Stomach (tissue), 9 donors: ENCODE measurements around the gene MCRIP2. TPM values are rescaled to one million over a fixed set of nuclear protein-coding genes. Genes with fewer than 3 reads are reported as not detected.

ENCODE experiments used
- DNase-seq, 2 donors: peaks; one replicate each; pipeline versions ENCODE4 v3.0.0 to v3.0.0-alpha.2; 2013 to 2019
- H3K27ac ChIP-seq, 5 donors: fragments of 200-600 bp in 4 of 5; sonication (generic) in 4 of 5; one replicate each; pipeline ENCODE4 v1.5.1; 2013 to 2019; ENCODE audit warnings: mild to moderate bottlenecking in 1 of 5, moderate library complexity in 1 of 5
- H3K27me3 ChIP-seq, 3 donors: fragments of 200-600 bp; sonication (generic); one replicate each; pipeline ENCODE4 v1.5.1; 2017 to 2019; ENCODE audit warnings: mixed run types in 1 of 3
- H3K36me3 ChIP-seq, 4 donors: fragments of 200-600 bp; sonication (generic); 1 replicate in 3 of 4; 2 replicates in 1 of 4; pipeline ENCODE4 v1.5.1; 2016 to 2019
- H3K4me1 ChIP-seq, 4 donors: fragments of 200-600 bp; sonication (generic); one replicate each; pipeline ENCODE4 v1.5.1; 2016 to 2019
- H3K4me3 ChIP-seq, 4 donors: fragments of 200-600 bp; sonication (generic) in 3 of 4; one replicate each; pipeline ENCODE4 v1.5.1; 2016 to 2019; ENCODE audit warnings: mild to moderate bottlenecking in 1 of 4
- H3K9me3 ChIP-seq, 4 donors: fragments of 200-600 bp; sonication (generic); one replicate each; pipeline ENCODE4 v1.5.1; 2016 to 2019
- EP300 ChIP-seq: sonication (generic); formaldehyde crosslinking; IDR thresholded peaks from one replicate; pipeline ENCODE4 v1.6.1; 2017; ENCODE audit warnings: antibody characterized with exemption
- POLR2A ChIP-seq, 4 donors: fragments of 450-650 bp; IDR thresholded peaks; one replicate each; pipeline ENCODE4 v1.6.1; 2016; ENCODE audit warnings: antibody characterized with exemption in 4 of 4, control low read depth in 2 of 4, mild to moderate bottlenecking in 1 of 4, moderate library complexity in 1 of 4
- POLR2AphosphoS5 ChIP-seq, 3 donors: sonication (generic); formaldehyde crosslinking; IDR thresholded peaks; one replicate each; pipeline ENCODE4 v1.6.1; 2016; ENCODE audit warnings: antibody characterized with exemption in 3 of 3
- WGBS, 5 donors: extraction: QIAGEN DNeasy Blood & Tissue Kit in 3 of 5; methylation state at CpG; one replicate each; pipeline versions ENCODE4 v1.1.5 to v1.1.7; 2013 to 2018; 5-methylcytosine and 5-hydroxymethylcytosine counted together
- intact Hi-C: fragments of 100-400 bp; cut with DNase I; formaldehyde crosslinking; loops from one replicate; pipeline ENCODE4 v1.15.1; 2023; ENCODE audit warnings: low total_unique reads
- polyA plus RNA-seq, 3 donors: library from polyadenylated mRNA; stranded (reverse); fragments of 200-250 nt; gene quantifications; one replicate each; pipeline ENCODE4 v1.2.3, GENCODE V29; 2013
- total RNA-seq, 5 donors: library from RNA; depleted of rRNA; stranded (reverse); fragments of >200 nt; gene quantifications; one replicate each; pipeline versions ENCODE4 v1.1.0 to v1.2.3, GENCODE V29; 2014 to 2016
- TF ChIP-seq, protein P1 (sequence below), 7 experiments: fragments of 450-650 bp in 4 of 7; fragments of 200-600 bp in 3 of 7; sonication (generic) in 3 of 7; IDR thresholded peaks; one replicate each; pipeline ENCODE4 v1.5.1; 2016 to 2019; ENCODE audit warnings: antibody characterized with exemption in 7 of 7, control low read depth in 2 of 7, mild to moderate bottlenecking in 1 of 7
- donor health status: healthy with polysubstance abuse.
- donor health status: Bipolar disorder and iron deficiency.
- donor health status: healthy.

Gene MCRIP2
- total and polyA plus RNA-seq, 8 donors: 14.0 to 440 (median 89.5) TPM

DNA sequence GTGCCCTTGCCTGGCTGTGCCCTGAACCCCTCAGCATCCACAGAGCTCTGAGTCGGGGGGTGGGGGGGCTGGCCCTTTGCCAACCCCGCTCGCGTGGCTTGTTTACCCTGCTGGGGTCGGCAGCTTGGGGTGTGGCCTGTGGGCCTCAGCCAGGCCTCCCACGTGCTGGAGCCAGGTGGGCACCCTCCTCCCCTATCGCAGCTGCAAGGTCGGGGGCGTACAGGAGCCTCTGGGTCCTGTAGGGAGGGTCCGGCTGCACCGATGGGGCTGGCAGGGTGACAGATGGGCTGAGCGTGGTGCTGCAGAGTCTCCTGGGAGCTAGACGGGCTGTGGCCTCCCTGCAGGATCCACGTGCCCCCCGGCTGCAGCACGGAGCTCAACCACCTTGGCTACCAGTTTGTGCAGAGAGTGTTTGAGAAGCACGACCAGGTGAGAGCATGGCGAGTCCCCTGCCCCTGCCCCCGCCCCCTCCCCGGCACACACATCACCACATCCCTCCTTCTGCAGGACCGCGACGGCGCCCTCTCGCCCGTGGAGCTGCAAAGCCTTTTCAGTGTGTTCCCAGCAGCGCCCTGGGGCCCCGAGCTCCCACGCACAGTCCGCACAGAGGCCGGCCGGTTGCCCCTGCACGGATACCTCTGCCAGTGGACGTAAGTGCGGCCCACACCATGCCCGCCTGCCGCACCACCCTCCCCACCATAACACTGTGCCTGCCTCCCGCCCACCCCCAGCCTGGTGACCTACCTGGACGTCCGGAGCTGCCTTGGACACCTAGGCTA lies 29.9 kb downstream of the MCRIP2 start:
- Histone ChIP-seq H3K27ac (no peak overlapping the region), H3K36me3 (peaks cover 44 to 53% (median 52%) of the 10 kb centered on the region in 4 donors), H3K4me3 (no peak overlapping the region), H3K9me3 (no peaks in the 10 kb centered on the region), H3K27me3 (peaks cover 0 to 17% (median 0%) of the 10 kb centered on the region in 3 donors), H3K4me1 (peaks cover 41 to 58% (median 48%) of the 10 kb centered on the region in 4 donors)
- intact Hi-C loops: no loop called here
- DNase-seq: no peak
- 81 to 90% (median 85%) methylated on average over 22 to 40 of the region's 40 CpGs for WGBS, 5 donors
- TF ChIP-seq POLR2AphosphoS5 (IDR thresholded peaks at IDR 0.05): no peak
- TF ChIP-seq, protein P1, sequence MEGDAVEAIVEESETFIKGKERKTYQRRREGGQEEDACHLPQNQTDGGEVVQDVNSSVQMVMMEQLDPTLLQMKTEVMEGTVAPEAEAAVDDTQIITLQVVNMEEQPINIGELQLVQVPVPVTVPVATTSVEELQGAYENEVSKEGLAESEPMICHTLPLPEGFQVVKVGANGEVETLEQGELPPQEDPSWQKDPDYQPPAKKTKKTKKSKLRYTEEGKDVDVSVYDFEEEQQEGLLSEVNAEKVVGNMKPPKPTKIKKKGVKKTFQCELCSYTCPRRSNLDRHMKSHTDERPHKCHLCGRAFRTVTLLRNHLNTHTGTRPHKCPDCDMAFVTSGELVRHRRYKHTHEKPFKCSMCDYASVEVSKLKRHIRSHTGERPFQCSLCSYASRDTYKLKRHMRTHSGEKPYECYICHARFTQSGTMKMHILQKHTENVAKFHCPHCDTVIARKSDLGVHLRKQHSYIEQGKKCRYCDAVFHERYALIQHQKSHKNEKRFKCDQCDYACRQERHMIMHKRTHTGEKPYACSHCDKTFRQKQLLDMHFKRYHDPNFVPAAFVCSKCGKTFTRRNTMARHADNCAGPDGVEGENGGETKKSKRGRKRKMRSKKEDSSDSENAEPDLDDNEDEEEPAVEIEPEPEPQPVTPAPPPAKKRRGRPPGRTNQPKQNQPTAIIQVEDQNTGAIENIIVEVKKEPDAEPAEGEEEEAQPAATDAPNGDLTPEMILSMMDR (IDR thresholded peaks at IDR 0.05): no peak
- no peak for TF ChIP-seq POLR2A (IDR thresholded peaks at IDR 0.05)
- TF ChIP-seq EP300: no peak

DNA sequence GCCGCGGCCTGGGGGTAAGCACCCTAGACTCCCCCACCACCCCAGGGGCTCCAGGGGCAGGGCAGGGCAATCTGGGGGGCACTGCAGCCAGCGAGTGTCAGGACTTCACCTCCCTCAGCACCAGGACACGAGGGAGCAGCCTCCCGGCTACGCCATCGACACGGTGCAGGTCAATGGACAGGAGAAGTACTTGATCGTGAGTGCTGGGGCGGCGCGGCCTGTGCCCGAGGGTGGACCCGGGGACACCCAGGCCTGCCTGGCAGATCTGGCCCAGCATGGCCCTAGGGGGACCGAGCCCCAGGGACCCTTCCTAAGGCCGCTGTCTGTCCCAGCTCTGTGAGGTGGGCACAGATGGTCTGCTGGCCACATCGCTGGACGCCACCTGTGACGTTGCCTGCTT lies 30.7 kb downstream of the MCRIP2 start:
- intact Hi-C loops: no loop called here
- 83 to 92% (median 90%) methylated on average over 6 to 19 of the region's 19 CpGs for WGBS, 5 donors
- no peaks in the 10 kb centered on the region for H3K9me3 ChIP-seq
- peaks cover 44 to 53% (median 52%) of the 10 kb centered on the region in 4 donors for H3K36me3 ChIP-seq
- peaks cover 39 to 61% (median 52%) of the 10 kb centered on the region in 4 donors for H3K4me1 ChIP-seq
- peaks cover 0 to 18% (median 0%) of the 10 kb centered on the region in 3 donors for H3K27me3 ChIP-seq
- no peak for DNase-seq
- H3K27ac ChIP-seq: no peak overlapping the region
- no peak overlapping the region for H3K4me3 ChIP-seq
- no peak for TF ChIP-seq POLR2A (IDR thresholded peaks at IDR 0.05)
- no peak for TF ChIP-seq EP300
- TF ChIP-seq, protein P1 (IDR thresholded peaks at IDR 0.05): no peak
- no peak for TF ChIP-seq POLR2AphosphoS5 (IDR thresholded peaks at IDR 0.05)

DNA sequence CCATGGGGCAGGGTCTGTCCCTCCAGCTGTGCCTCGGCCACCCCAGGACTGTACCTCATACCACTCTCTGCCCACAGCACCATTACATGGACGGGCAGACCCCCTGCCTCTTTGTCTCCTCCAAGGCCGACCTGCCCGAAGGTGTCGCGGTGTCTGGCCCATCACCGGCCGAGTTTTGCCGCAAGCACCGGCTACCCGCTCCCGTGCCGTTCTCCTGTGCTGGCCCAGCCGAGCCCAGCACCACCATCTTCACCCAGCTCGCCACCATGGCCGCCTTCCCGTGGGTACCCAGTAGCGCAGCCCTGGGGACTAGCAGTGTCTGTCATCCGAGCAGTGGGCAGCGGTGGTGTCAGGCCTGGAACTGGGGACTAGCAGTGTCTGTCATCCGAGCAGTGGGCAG lies 31.2 kb downstream of the MCRIP2 start:
- Histone ChIP-seq H3K27me3 (peaks cover 0 to 18% (median 0%) of the 10 kb centered on the region in 3 donors), H3K27ac (no peak overlapping the region), H3K4me3 (no peak overlapping the region), H3K4me1 (peaks cover 35 to 60% (median 52%) of the 10 kb centered on the region in 4 donors), H3K36me3 (peaks cover 44 to 53% (median 52%) of the 10 kb centered on the region in 4 donors), H3K9me3 (no peaks in the 10 kb centered on the region)
- no peak for DNase-seq
- WGBS, 5 donors: 92 to 95% (median 94%) methylated on average over 9 to 21 of the region's 21 CpGs
- intact Hi-C loops: no loop called here
- TF ChIP-seq EP300 (no peak), POLR2A (IDR thresholded peaks at IDR 0.05) (no peak), POLR2AphosphoS5 (IDR thresholded peaks at IDR 0.05) (no peak)
- TF ChIP-seq, protein P1 (IDR thresholded peaks at IDR 0.05): no peak

DNA sequence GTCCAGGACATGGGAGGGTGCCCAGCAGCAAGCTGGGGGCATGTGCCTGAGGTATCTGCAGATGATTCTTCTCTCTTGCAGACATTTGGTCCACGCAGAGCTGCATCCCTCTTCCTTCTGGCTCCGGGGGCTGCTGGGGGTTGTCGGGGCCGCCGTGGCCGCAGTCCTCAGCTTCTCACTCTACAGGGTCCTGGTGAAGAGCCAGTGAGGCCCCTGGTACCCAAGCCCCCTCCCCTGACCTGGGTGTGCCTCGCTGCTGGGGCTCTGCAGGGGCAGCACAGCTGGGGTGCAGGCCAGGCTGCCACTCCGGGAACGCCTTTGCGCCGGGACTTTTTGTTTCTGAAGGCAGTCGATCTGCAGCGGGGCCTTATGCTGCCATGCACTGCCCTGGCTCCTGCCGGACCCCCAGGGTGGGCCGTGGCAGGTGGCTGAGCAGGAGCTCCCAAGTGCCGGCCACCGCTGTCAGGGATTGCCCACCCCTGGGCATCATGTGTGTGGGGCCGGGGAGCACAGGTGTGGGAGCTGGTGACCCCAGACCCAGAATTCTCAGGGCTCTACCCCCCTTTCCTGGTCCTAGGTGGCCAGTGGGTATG lies 31.9 kb downstream of the MCRIP2 start:
- 87 to 94% (median 89%) methylated on average over 8 to 18 of the region's 18 CpGs for WGBS, 5 donors
- no peaks in the 10 kb centered on the region for H3K9me3 ChIP-seq
- DNase-seq: no peak
- H3K4me3 ChIP-seq: no peak overlapping the region
- H3K27me3 ChIP-seq: peaks cover 0 to 18% (median 0%) of the 10 kb centered on the region in 3 donors
- H3K27ac ChIP-seq: no peak overlapping the region
- peaks cover 44 to 53% (median 52%) of the 10 kb centered on the region in 4 donors for H3K36me3 ChIP-seq
- intact Hi-C loops: no loop called here
- peaks cover 32 to 57% (median 49%) of the 10 kb centered on the region in 4 donors for H3K4me1 ChIP-seq
- TF ChIP-seq EP300: no peak
- TF ChIP-seq, protein P1 (IDR thresholded peaks at IDR 0.05): no peak
- TF ChIP-seq POLR2A (IDR thresholded peaks at IDR 0.05): no peak
- TF ChIP-seq POLR2AphosphoS5 (IDR thresholded peaks at IDR 0.05): no peak
